ENCODE results near the gene PRKN.

The PRKN gene

GRCh38 chr6:161557333-161558107 is 1170.0 kb downstream of the PRKN start:
- no peak for FAIRE-seq

- FAIRE-seq, result no peak
These were observed 1172.7 kb downstream of the PRKN start for GRCh38 chr6:161554883-161555282.

GRCh38 chr6:161549977-161550655 is 1177.5 kb downstream of the PRKN start:
- no peak for FAIRE-seq

- FAIRE-seq, result no peak
These were observed 1178.8 kb downstream of the PRKN start for GRCh38 chr6:161548713-161549296.

- no peak for FAIRE-seq
These were observed 1179.9 kb downstream of the PRKN start for GRCh38 chr6:161547617-161548016.

GRCh38 chr6:161546632-161547031 is 1180.9 kb downstream of the PRKN start:
- no peak for FAIRE-seq

GRCh38 chr6:161545741-161546140 is 1181.8 kb downstream of the PRKN start:
- FAIRE-seq, result no peak

- no peak for FAIRE-seq
These were observed 1182.6 kb downstream of the PRKN start for GRCh38 chr6:161544801-161545480.

- FAIRE-seq, result peak; percentile 17
These were observed 1183.8 kb downstream of the PRKN start for GRCh38 chr6:161543684-161544309.

GRCh38 chr6:161542346-161542980 is 1185.1 kb downstream of the PRKN start:
- FAIRE-seq, result no peak

- FAIRE-seq, result no peak
These were observed 1187.0 kb downstream of the PRKN start for GRCh38 chr6:161540532-161540931.

- FAIRE-seq, result no peak
These were observed 1191.3 kb downstream of the PRKN start for GRCh38 chr6:161536224-161536630.

GRCh38 chr6:161534264-161534873 is 1193.2 kb downstream of the PRKN start:
- FAIRE-seq, result no peak

GRCh38 chr6:161533266-161533665 is 1194.3 kb downstream of the PRKN start:
- no peak for FAIRE-seq

GRCh38 chr6:161532536-161532935 is 1195.0 kb downstream of the PRKN start:
- no peak for FAIRE-seq

GRCh38 chr6:161526794-161527193 is 1200.8 kb downstream of the PRKN start:
- FAIRE-seq, result no peak

GRCh38 chr6:161523362-161523761 is 1204.2 kb downstream of the PRKN start:
- no peak for FAIRE-seq

GRCh38 chr6:161522276-161522675 is 1205.3 kb downstream of the PRKN start:
- no peak for FAIRE-seq

GRCh38 chr6:161511447-161512095 is 1216.0 kb downstream of the PRKN start:
- no peak for FAIRE-seq

GRCh38 chr6:161508341-161508740 is 1219.2 kb downstream of the PRKN start:
- no peak for FAIRE-seq

- FAIRE-seq, result no peak
These were observed 1220.2 kb downstream of the PRKN start for GRCh38 chr6:161507375-161507774.

All from TTC549 (cell line).